ENCODE results near the gene ETV4.

DNA sequence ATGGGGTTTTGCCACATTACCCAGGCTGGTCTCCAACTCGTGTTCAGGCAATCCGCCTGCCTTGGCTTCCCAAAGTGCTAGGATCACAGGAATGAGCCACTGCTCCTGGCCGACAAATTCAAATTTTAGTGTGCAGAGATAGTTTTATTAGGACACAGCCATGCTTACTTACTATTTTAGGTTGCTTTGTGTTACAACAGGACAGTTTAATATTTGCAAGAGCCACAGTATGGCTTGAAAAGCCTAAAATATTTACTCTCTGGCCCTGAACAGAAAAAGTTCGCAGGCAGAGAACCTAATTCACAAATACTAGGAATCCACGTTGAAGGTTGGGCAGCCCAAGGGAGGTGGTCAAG is 12.6 kb upstream of the ETV4 start:
- TF ChIP-seq, protein P1, sequence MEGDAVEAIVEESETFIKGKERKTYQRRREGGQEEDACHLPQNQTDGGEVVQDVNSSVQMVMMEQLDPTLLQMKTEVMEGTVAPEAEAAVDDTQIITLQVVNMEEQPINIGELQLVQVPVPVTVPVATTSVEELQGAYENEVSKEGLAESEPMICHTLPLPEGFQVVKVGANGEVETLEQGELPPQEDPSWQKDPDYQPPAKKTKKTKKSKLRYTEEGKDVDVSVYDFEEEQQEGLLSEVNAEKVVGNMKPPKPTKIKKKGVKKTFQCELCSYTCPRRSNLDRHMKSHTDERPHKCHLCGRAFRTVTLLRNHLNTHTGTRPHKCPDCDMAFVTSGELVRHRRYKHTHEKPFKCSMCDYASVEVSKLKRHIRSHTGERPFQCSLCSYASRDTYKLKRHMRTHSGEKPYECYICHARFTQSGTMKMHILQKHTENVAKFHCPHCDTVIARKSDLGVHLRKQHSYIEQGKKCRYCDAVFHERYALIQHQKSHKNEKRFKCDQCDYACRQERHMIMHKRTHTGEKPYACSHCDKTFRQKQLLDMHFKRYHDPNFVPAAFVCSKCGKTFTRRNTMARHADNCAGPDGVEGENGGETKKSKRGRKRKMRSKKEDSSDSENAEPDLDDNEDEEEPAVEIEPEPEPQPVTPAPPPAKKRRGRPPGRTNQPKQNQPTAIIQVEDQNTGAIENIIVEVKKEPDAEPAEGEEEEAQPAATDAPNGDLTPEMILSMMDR (IDR thresholded peaks at IDR 0.05; ENCODE audit: insufficient read depth, low read length, poor library complexity, severe bottlenecking): no peak
- TF ChIP-seq EZH2phosphoT487 (conservative IDR thresholded peaks at IDR 0.05; ENCODE audit: low read length): no peak

Data from SU-DHL-6 (cell line).